Mesenteric fat pad (tissue), 1 donor: Measurements from ENCODE around the gene MAST2. TPM values are rescaled to one million over a fixed set of nuclear protein-coding genes. Genes with fewer than 3 reads are reported as not detected.
"Not testable (repeated sequence)": the region's sequence is repeated elsewhere in the genome, so short reads cannot be mapped to it uniquely, and the experiment has no call there.

ENCODE experiments used
- DNase-seq: peaks from one replicate; pipeline ENCODE4 v3.0.0-alpha.2; 2020; ENCODE audit warnings: low spot score
- total RNA-seq: library from RNA; stranded (reverse); fragmentation: NEBNext Ultra II Directional; extraction: Animal tissue kit (Norgen Biotek cat#: 25700); gene quantifications from one replicate; pipeline ENCODE4 v1.2.1, GENCODE V29; 2021
- donor health status: DM: yes; HTN: yes; CAD: no.

MAST2 gene
- total RNA-seq, 1 donor from 2014 or later, result 24.8 TPM

- DNase-seq, result no peak
These were observed 87.7 kb downstream of the MAST2 start for GRCh38 chr1:45891087-45891486.

DNA sequence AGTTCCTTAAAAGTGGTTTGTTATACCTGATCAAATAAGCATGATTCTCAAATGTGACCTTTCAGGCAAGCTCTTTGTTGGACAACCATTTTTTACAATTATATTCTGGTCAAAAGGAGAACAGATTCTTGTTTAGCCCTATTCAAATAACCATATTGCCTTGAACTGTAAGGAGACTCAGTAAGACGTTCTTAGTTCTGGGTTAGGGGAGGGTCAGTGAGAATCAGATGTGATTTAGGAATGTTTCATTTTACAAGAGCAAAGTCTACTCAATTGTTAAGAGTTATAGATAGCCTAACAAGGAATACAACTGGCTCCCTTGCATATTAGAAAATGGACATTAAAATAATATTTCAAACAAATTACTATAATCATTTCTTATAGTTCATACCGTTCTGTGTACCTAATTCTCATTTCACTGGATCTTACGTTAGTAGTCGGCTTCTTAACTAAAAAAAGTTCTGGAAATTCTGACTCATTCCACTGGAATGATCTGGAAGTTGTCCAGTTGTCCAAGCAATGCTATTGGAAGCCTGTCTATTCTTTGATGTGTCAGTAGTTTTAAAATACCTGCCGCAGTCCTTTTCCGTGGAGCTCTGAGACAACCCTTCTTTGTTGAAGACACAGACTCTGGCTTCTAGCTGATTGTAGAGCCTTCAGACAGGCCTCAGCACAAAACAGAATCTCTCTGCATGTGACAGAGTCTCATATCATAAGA, 88.8 kb downstream of the MAST2 start:
- no peak for DNase-seq

DNA sequence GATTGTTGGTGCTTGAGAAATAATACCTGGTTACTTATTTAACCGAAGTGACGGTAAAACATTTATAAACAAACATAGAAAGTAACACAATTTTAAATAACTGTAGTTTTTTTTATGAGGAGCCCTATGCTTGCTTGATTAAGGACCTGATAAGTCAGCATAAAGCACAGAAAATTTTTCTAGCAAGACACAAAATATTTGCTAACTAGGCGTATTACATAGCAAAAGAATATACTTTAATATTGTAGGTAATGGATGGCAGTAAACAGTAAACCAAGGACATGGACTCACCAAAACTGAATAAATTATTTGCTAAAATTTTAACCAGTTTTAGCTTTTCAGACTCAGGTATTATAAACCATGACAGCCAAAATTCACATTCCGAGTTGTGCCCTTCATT, 90.9 kb downstream of the MAST2 start:
- DNase-seq, result no peak

DNA sequence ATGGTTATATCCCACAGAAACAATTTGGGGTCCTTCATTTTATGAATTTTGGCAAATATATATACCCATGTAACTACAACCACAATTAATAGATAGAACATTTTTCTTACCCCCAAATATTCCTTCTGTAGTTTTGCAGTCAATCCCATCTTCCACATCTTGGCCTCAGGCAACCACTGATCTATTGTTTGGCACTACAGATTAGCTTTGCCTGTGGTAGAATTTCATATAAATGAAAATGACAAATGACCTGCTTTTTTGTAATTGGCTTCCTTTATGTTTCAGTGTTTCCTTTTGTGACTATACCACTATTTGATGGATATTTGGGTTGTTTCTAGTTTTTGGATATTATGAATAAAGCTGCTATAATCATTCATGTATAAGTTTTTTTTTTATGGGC, 91.5 kb downstream of the MAST2 start:
- DNase-seq, result no peak

- DNase-seq, result no peak
These were observed 92.0 kb downstream of the MAST2 start for GRCh38 chr1:45895406-45895805.

GRCh38 chr1:45906883-45907282, 103.5 kb downstream of the MAST2 start:
- DNase-seq, result no peak

- DNase-seq, result no peak
These were observed 105.3 kb downstream of the MAST2 start for GRCh38 chr1:45908611-45909140.

GRCh38 chr1:45911634-45912033, 108.2 kb downstream of the MAST2 start:
- no peak for DNase-seq

GRCh38 chr1:45913183-45913683, 109.8 kb downstream of the MAST2 start:
- DNase-seq, result no peak

GRCh38 chr1:45913731-45914501, 110.5 kb downstream of the MAST2 start:
- no peak for DNase-seq

DNA sequence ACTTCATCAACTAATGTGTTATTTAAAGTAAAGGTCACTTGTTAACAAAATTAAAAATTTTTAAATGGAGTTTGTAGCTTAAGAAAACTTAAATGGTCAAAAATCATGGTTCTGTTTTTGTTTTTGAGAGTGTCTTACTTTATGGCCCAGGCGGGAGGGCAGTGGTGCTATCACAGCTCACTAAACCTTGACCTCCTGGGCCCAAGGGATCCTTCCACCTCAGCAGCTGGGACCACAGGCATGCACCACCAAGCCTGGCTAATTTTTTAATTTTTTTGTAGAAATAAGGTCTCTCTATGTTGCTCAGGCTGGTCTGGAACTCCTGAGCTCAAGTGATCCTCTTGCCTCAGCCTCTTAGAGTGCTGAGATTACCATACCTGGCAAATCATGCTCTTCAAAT, 111.4 kb downstream of the MAST2 start:
- DNase-seq, result no peak

GRCh38 chr1:45922374-45922773, 119.0 kb downstream of the MAST2 start:
- DNase-seq, result no peak

- DNase-seq, result no peak
These were observed 119.4 kb downstream of the MAST2 start for GRCh38 chr1:45922813-45923212.

- DNase-seq, result no peak
These were observed 119.9 kb downstream of the MAST2 start for GRCh38 chr1:45923343-45923742.

GRCh38 chr1:45924736-45925135, 121.3 kb downstream of the MAST2 start:
- DNase-seq, result no peak

- no peak for DNase-seq
These were observed 122.4 kb downstream of the MAST2 start for GRCh38 chr1:45925728-45926287.

DNA sequence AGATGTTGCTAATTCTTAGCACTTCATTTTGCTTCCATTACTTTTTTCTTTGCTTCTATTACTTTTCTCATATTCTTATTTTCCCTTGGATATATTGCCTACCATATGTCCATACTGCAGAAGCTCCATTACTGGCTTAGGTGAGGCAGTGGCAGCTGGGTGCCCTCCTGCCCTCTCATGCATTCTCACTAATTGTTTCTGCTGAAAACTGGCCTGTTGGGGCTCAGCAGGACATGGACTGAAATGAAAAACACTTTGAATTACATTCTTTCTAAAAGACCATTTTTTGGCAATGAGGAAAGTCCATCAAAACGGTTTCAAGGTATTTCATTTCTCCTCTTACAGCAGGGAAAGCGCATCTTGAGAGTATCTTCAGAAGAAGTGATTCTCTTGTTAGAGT, 122.9 kb downstream of the MAST2 start:
- DNase-seq, result no peak

DNA sequence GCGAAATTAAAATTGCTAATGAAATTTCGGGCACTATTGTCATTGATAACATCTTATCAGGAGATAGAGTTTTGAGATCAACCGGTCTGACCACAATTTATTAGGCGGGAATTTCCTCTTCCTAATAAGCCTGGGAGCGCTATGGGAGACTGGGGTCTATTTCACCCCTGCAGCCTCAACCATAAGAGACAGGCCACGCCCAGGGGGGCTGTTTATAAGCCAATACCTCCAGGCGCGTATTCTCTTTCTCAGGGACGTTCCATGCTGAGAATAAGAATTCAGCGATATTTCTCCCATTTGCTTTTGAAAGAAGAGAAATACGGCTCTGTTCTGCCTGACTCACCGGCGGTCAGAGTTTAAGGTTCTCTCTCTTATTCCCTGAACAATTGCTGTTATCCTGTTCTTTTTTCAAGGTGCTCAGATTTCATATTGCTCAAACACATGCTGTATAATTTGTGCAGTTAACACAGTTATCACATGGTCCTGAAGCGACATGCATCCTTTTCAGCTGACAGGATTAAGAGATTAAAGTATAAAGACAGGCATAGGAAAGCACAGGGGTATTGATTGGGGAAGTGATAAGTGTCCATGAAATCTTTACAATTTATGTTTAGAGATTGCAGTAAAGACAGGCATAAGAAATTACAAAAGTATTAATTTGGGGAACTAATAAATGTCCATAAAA, 124.0 kb downstream of the MAST2 start:
- not testable (repeated sequence) for DNase-seq

GRCh38 chr1:45928486-45929205, 125.2 kb downstream of the MAST2 start:
- no peak for DNase-seq

DNA sequence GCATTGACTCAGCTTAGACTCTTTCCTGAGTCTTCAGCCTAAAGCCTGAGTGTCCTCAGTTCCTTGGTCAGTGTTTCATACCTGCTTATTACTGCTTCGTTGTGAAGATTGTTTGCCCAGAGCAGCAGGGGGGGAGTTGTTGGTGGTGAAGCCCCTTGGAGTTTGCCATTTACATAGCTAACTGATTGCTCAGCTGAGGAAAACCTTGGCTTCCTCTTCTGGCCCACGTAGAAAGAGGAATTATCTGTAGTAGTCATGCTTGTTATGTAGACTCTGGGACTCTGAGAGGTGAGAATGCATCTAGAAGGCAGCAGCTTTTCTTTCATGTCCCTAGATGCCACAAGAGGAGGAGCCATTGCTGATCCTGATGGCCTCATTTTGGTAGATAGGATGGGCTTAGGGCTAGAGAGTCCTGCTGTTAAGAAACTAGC, 125.9 kb downstream of the MAST2 start:
- DNase-seq, result no peak
